ENCODE data around the gene SUN1. TPM values are rescaled to one million over a fixed set of nuclear protein-coding genes. Genes with fewer than 3 reads are reported as not detected.

Gene SUN1
- total RNA-seq, 4 donors from 2014 or later: 78.0 to 113 (median 105) TPM

DNA sequence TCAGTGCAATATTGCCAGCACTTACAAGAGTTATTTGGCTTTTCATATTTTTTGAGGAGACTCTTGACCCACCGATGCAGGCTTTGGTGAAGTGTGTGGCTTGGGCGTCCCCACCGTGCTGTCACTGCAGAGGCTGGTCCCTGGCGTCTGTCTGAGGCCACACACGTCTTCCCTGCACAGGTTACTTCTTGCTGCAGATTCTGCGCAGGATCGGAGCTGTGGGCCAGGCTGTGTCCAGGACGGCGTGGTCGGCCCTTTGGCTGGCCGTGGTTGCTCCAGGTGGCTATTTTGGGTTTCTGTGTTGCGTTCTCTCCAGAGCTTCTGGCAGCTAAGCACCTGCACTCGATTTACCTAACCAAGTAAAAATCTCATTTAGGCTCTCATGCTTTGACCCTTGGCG lies 18.9 kb downstream of the SUN1 start:
- no peak for DNase-seq
- Histone ChIP-seq H3K4me1 (no peaks in the 10 kb centered on the region), H3K27ac (no peak overlapping the region), H3K27me3 (no peaks in the 10 kb centered on the region), H3K36me3 (peaks cover under 1 to 98% (median 36%) of the 10 kb centered on the region in 3 donors), H3K9me3 (no peaks in the 10 kb centered on the region), H3K4me3 (no peak overlapping the region)
- no peak for TF ChIP-seq POLR2A (IDR thresholded peaks at IDR 0.05)
- TF ChIP-seq CTCF (IDR thresholded peaks at IDR 0.05): no peak
- WGBS, 2 donors: 86 to 90% methylated on average over 14 of the region's 14 CpGs
- intact Hi-C loops (cut with DNase I): no loop called here

DNA sequence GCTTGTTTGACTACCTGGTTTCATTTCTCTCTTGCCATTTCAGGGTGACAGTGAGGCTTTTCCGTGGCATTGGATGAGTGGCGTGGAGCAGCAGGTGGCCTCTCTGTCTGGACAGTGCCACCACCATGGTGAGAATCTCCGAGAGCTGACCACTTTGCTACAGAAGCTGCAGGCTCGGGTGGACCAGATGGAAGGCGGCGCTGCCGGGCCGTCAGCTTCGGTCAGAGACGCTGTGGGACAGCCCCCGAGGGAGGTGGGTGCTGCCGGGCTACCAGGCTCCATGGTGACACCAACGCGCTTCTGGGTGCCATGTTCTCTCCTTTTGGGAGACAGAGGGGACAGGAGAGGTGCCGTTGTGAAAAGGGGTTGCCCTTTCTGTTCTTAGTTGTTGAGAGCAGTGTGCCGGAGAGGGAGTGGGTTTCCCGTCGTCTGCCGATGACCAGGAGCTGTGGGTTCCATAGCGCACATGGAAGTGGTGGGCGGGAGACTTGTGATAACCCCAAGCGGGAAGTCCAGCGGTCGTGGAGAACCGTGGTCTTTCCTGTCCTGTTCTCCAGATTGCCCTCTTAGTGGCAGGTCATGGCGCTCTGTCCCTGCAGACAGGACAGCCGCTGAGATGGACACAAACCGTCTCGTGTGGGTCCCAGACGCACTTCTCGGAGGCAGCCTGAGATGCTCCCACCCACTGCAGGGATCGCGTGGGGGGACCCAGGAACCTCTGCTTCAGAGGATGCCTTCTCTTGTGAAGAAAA lies 21.3 kb downstream of the SUN1 start:
- DNase-seq: no peak
- WGBS, 2 donors: 94% methylated on average over 3 of the region's 33 CpGs; no CpG with 5 or more reads in 1 of the 2 donors
- Histone ChIP-seq H3K27me3 (no peaks in the 10 kb centered on the region), H3K4me1 (no peaks in the 10 kb centered on the region), H3K36me3 (peaks cover 8 to 100% (median 51%) of the 10 kb centered on the region in 3 donors), H3K27ac (no peak overlapping the region), H3K9me3 (no peaks in the 10 kb centered on the region), H3K4me3 (no peak overlapping the region)
- intact Hi-C loops (cut with DNase I): no loop called here
- TF ChIP-seq POLR2A (IDR thresholded peaks at IDR 0.05): no peak
- TF ChIP-seq CTCF (IDR thresholded peaks at IDR 0.05): no peak

DNA sequence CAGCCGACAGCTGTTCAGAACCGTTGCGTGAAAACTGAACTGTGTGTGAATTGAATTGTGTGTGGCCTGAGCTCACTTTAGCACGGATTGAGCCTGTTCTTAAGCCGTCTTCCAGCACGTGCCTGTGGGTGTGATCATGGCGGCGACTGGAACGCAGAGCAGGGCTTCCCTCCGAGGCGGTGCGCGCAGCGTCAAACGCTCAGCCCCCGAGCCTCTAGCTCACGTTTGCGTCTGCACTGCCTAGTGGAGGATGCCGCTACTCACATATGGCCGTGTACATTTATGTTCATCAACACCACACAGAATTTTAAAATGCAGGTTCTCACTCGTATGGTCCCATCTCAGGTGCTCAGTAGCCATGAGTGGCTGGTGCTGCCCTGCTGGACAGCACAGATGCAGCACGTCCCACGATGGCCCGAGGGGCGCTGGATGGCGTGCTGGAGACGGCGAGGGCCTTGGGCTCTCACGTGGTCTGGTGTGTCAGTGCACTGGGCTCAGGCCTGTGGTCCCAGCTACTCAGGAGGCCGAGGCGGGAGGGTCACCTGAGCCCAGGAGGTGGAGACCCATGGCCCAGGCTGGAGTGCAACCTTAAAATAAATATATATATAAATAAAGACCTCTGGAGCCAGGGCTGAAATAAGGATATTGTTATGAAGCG lies 22.0 kb downstream of the SUN1 start:
- DNase-seq: no peak
- no peak for TF ChIP-seq POLR2A (IDR thresholded peaks at IDR 0.05)
- TF ChIP-seq CTCF (IDR thresholded peaks at IDR 0.05): no peak
- no peaks in the 10 kb centered on the region for H3K9me3 ChIP-seq
- H3K4me3 ChIP-seq: no peak overlapping the region
- intact Hi-C loops (cut with DNase I): no loop called here
- H3K27ac ChIP-seq: no peak overlapping the region
- 91% methylated on average over 12 to 25 of the region's 32 CpGs for WGBS, 2 donors
- peaks cover 8 to 100% (median 49%) of the 10 kb centered on the region in 3 donors for H3K36me3 ChIP-seq
- H3K4me1 ChIP-seq: no peaks in the 10 kb centered on the region
- no peaks in the 10 kb centered on the region for H3K27me3 ChIP-seq

DNA sequence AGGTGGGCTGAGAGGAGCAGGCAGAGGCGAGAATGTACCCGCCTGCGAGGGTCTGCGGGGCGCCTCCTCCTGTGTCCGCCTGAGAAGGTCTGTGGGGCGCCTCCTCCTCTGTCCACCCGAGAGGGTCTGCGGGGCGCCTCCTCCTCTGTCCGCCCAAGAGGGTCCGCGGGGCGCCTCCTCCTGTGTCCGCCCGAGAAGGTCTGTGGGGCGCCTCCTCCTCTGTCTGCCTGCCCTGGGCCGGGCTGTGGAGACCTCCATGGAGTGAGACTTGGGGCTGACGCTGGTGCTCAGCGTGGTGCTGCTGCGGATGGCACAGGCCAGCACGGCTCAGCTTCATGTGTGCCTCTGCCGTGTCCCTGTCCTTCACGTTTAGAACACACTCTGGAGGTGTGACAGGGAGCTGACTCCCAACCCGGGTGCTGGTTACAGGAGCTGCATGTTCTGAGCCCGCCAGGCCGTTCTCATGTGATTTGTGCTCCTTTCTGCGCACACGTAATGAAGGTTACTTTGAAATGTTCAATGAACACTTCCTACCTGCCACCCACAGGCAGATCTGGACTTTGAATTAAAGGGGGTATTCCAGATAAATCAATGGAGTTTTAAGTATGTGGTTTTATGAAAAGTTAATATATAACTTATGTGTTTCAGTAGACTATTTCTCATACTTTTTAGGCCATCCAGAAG lies 23.6 kb downstream of the SUN1 start:
- intact Hi-C loops (cut with DNase I): no loop called here
- no peaks in the 10 kb centered on the region for H3K9me3 ChIP-seq
- no peak overlapping the region for H3K27ac ChIP-seq
- no peaks in the 10 kb centered on the region for H3K27me3 ChIP-seq
- peaks cover 15 to 100% (median 52%) of the 10 kb centered on the region in 3 donors for H3K36me3 ChIP-seq
- DNase-seq: no peak
- WGBS, 2 donors: 94 to 100% methylated on average over 3 to 5 of the region's 29 CpGs
- no peak for TF ChIP-seq CTCF (IDR thresholded peaks at IDR 0.05)
- TF ChIP-seq POLR2A (IDR thresholded peaks at IDR 0.05): no peak
- no peaks in the 10 kb centered on the region for H3K4me1 ChIP-seq
- H3K4me3 ChIP-seq: no peak overlapping the region
